ENCODE data around the gene PRKAG2.

DNA sequence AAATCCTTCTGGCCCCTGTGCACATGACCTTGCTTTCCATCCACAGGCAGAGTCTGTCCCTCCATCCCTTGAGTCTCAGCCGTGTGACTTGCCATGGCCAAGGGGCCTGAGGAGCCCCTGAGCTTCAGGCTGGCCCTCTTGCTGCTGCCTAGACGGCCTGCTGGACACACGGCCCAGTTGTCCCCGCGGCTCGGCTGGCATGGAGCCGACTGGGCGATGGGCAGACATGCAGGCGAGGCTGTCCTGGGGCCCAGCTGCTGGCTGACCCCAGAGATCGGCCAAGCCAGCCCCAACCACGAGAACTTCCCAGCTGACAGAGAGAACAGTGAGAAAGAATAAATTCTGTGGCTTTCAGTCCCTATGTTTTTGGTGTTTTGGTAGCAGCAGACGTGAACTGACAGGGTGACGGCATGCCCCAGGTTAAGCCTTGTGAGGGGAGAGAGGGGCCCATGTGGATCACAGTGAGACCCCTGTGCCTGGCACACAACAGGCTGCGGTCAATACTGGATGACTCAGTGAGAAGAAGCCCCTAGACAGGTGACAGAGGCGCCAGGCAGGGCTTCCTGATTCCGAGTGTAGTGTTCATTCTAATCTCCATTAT lies 11.7 kb downstream of the PRKAG2 start:
- TF ChIP-seq CHD1 (IDR thresholded peaks at IDR 0.05; ENCODE audit: low read depth, low read length) (no peak), PHF8 (conservative IDR thresholded peaks at IDR 0.05; ENCODE audit: low read depth, low read length) (no peak), ATF3 (IDR thresholded peaks at IDR 0.05; ENCODE audit: insufficient read depth, low read depth, low read length) (no peak), POLR2A (IDR thresholded peaks at IDR 0.05; ENCODE audit: control extremely low read depth in 1 of 2, low read depth in 2 of 2, low read length in 2 of 2) (no peak)
- TF ChIP-seq, protein P1, sequence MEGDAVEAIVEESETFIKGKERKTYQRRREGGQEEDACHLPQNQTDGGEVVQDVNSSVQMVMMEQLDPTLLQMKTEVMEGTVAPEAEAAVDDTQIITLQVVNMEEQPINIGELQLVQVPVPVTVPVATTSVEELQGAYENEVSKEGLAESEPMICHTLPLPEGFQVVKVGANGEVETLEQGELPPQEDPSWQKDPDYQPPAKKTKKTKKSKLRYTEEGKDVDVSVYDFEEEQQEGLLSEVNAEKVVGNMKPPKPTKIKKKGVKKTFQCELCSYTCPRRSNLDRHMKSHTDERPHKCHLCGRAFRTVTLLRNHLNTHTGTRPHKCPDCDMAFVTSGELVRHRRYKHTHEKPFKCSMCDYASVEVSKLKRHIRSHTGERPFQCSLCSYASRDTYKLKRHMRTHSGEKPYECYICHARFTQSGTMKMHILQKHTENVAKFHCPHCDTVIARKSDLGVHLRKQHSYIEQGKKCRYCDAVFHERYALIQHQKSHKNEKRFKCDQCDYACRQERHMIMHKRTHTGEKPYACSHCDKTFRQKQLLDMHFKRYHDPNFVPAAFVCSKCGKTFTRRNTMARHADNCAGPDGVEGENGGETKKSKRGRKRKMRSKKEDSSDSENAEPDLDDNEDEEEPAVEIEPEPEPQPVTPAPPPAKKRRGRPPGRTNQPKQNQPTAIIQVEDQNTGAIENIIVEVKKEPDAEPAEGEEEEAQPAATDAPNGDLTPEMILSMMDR (IDR thresholded peaks at IDR 0.05; ENCODE audit: control extremely low read depth in 1 of 3, insufficient read depth in 1 of 3, low read depth in 1 of 3, low read length in 3 of 3) = no peak

Data from H1 (cell line).